Stimulated activated CD8-positive, alpha-beta memory T cell treated with anti-CD3 and anti-CD28 coated beads, Interleukin-7, amount 100 ng/mL, for 1 hour (primary cell): ENCODE data around the gene IL3.

Experiments used
- DNase-seq, 2 donors: peaks; one replicate each; pipeline ENCODE4 v3.0.0-alpha.2; 2020; ENCODE audit warnings: low read depth in 2 of 2

IL3 gene

DNA sequence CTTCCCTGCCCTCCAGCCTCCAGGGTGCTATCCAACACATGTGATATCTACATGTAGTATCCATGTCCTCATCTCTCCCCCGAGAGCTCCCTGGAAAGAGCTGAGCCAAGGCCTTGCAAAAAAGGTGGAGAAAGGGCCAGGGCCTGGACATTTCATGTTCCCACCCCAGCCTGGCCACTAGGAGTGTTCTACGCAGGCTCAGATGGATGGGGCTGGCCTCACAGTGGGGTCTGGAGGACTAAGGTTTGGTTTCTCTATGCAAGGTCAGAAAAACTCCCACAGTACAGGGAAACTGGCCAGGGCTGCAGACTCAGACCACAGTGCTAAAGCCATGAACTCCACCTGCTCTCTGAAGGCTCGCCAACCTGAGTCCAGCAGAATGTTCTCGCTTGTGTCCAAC, 11.6 kb downstream of the IL3 start:
- DNase-seq: no peak

DNA sequence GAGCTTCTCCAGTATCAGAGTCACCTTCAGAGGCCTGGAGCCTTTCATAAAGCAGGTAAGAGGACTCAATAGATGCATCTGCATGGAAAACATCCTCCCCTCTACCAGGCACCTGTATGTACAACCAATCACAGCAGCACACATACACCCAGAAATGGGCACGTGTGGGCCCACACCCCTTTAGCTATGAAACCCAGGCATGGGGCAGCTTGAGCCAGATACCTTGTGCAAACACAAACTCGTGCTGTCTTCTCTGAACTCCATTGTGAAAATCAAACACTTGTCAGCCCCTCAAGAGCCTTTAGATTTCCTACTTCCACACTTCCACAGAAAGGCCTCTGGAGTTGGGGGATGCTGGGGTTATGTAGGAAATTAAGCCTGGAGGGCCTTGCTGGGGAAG, 12.1 kb downstream of the IL3 start:
- no peak for DNase-seq

DNA sequence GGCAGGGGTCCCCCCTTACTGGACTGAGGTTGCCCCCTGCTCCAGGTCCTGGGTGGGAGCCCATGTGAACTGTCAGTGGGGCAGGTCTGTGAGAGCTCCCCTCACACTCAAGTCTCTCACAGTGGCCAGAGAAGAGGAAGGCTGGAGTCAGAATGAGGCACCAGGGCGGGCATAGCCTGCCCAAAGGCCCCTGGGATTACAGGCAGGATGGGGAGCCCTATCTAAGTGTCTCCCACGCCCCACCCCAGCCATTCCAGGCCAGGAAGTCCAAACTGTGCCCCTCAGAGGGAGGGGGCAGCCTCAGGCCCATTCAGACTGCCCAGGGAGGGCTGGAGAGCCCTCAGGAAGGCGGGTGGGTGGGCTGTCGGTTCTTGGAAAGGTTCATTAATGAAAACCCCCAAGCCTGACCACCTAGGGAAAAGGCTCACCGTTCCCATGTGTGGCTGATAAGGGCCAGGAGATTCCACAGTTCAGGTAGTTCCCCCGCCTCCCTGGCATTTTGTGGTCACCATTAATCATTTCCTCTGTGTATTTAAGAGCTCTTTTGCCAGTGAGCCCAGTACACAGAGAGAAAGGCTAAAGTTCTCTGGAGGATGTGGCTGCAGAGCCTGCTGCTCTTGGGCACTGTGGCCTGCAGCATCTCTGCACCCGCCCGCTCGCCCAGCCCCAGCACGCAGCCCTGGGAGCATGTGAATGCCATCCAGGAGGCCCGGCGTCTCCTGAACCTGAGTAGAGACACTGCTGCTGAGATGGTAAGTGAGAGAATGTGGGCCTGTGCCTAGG, 13.0 kb downstream of the IL3 start, which contains the start of gene CSF2:
Gene CSF2, plus strand, starts transcription at position 559 of the 783 bp plus-strand sequence. Its CDS starts 35 bp downstream, at position 594.
- DNase-seq: no peak

DNA sequence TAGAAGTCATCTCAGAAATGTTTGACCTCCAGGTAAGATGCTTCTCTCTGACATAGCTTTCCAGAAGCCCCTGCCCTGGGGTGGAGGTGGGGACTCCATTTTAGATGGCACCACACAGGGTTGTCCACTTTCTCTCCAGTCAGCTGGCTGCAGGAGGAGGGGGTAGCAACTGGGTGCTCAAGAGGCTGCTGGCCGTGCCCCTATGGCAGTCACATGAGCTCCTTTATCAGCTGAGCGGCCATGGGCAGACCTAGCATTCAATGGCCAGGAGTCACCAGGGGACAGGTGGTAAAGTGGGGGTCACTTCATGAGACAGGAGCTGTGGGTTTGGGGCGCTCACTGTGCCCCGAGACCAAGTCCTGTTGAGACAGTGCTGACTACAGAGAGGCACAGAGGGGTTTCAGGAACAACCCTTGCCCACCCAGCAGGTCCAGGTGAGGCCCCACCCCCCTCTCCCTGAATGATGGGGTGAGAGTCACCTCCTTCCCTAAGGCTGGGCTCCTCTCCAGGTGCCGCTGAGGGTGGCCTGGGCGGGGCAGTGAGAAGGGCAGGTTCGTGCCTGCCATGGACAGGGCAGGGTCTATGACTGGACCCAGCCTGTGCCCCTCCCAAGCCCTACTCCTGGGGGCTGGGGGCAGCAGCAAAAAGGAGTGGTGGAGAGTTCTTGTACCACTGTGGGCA, 13.8 kb downstream of the IL3 start:
- no peak for DNase-seq

DNA sequence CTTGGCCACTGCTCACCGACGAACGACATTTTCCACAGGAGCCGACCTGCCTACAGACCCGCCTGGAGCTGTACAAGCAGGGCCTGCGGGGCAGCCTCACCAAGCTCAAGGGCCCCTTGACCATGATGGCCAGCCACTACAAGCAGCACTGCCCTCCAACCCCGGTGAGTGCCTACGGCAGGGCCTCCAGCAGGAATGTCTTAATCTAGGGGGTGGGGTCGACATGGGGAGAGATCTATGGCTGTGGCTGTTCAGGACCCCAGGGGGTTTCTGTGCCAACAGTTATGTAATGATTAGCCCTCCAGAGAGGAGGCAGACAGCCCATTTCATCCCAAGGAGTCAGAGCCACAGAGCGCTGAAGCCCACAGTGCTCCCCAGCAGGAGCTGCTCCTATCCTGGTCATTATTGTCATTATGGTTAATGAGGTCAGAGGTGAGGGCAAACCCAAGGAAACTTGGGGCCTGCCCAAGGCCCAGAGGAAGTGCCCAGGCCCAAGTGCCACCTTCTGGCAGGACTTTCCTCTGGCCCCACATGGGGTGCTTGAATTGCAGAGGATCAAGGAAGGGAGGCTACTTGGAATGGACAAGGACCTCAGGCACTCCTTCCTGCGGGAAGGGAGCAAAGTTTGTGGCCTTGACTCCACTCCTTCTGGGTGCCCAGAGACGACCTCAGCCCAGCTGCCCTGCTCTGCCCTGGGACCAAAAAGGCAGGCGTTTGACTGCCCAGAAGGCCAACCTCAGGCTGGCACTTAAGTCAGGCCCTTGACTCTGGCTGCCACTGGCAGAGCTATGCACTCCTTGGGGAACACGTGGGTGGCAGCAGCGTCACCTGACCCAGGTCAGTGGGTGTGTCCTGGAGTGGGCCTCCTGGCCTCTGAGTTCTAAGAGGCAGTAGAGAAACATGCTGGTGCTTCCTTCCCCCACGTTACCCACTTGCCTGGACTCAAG, 14.6 kb downstream of the IL3 start:
- DNase-seq: no peak

DNA sequence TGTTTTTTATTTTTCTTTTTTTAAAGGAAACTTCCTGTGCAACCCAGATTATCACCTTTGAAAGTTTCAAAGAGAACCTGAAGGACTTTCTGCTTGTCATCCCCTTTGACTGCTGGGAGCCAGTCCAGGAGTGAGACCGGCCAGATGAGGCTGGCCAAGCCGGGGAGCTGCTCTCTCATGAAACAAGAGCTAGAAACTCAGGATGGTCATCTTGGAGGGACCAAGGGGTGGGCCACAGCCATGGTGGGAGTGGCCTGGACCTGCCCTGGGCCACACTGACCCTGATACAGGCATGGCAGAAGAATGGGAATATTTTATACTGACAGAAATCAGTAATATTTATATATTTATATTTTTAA, 15.2 kb downstream of the IL3 start:
- DNase-seq: no peak

DNA sequence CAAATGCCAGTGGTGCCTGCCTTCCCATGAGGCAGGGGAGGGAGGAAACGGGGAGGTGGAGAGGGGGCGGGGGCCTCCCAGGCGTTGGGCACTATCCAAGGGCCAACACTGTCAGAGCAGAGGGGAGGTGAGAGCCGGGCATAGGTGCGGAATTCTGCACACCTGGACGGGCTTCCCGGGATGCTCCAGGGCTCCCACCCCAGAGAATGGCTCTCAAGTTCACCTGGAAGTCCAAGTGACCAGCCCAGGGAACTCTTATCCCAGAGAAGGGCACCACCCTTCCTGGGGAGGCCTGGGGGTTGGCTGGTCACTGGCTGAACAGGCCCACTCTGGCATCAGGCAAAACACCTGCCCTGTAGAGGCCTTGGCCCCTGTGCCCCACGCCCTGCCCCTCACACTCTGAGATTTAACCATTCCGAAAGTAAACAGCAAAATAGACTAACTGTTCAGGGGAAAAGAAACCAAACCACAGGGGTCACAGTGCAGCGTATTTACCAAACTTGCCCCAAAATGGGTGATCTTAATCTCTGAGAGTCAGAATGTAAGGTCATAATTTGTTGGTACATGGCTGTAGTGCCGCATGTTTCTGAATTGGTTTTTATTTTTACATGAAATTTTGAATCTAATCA, 15.9 kb downstream of the IL3 start:
- no peak for DNase-seq

DNA sequence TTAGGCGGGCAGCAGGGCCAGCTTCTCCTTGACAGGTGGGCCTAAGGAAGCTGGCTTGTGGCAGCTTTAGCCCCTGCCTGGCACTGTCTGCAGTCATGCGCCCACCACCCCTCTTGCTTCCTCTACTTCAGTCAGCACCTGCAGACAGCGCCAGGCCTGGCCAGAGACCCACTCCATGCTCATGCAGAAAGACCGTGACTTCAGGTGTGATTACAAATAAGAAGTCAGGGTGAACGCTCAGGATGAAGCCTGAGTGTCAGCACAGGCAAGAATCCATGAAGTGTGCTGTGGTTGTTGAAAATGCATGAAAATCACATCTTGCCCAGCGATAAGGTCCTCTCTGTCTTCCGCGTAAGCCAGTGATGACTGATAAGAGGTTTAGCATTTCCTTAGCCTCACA, 16.5 kb downstream of the IL3 start:
- DNase-seq: no peak

DNA sequence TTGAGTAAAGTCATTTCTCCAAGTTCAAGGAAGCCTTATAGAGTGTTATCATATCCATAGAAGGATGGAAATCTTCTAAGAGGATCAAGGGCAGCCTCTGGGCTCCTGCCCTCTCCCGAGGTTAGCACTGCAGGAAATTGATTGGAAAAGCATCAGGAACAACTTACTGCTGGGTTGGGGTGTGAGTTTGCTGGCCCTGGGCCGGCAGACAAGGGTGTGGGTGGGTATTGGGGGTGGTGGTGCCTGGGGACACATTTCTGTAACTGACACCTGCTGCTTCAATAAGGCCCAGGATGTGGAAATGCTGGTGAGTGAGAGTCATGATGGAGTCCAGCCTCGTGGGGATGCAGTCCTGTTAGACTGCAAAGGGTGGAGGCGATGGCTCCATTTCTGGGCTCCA, 18.6 kb downstream of the IL3 start:
- DNase-seq: no peak

DNA sequence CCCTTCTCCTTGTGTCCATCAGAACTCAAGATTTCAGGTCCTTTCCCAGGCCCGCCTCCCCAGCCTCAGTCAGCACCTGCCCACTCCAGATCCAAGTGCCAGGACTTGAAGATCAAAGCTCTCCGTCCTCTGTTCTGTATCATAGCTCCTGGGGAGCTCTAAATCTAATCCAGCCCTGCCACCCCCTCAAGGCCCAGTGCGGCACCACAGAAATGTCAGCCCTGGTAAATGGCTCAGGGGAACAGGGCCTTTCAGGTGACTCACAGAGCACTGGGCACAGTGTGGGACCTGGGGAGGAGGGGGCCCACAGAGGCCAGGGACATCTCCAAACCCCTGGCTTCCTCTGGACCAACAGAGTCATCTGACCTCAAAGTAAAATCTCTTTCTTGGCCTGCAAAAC, 19.2 kb downstream of the IL3 start:
- DNase-seq: no peak

DNA sequence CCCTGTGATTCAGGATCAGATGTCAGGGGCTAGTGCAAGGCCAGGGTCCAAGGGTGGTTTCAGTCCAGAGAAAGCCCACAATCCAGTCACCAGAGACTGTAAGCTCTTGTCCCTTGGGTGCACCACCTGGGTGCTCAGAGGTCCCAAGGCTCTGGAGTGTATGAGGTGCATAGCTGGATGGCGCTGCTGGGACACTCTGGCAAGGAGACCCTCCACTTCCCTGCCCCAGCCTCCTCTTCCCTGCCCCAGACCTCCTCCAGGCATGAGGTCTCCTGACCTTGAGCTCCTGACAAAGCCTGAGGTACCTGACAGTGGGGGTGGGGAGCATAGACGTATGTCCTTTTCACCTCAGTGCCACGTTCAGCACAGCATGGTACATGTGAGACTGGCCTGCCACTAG, 20.1 kb downstream of the IL3 start:
- DNase-seq: no peak

DNA sequence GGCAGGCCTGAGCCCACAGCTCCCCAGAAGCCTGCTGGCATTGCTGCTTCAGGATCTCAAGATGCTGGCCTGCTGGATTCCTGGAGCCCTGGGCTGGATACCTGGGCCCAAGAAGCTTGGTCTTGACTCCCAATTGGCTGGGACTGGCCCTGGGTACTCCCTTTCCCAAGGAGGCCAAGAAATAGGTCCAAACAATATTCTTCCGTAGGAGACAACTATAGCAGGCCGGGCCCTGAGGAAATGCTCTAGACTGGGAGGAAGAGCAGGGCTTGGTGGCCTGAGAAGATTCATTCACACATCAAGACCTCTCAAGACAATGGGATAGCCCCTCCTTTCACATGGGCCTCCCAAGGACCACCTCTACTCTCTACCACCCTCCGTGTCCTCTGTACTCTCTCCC, 21.0 kb downstream of the IL3 start:
- no peak for DNase-seq

DNA sequence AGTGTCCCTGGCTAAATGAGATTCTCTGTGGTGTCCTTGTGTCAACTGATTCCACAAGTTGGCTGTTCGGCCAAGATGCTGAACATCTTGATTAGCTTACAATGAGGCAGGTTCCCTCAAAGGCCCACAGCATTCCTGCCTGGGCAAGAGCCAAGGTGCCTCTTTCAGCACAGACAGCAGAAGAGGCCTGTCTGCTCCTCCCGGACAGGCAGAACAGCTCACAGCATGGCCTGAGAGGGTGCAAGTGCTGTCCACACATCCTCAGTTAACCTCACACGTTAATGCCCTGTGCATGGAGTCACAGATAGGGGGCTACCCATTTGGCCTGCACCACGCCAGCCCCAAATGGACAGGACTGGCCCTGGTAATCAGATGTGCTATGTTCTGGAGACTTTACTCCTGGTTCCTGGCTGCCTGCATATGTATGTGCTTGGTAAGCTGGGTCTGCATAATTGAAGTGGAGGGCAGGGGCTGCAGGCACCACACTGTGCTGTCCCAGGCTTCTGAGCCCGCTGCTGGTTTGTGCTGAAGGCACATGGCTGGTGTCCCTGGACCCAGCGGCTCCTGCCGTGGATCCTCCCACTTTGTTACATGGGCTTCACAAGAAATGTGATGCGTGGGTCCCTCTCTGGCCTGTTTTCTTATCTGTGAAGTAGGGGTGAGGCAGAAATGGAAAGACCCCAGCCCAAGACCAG, 22.0 kb downstream of the IL3 start:
- DNase-seq: no peak

DNA sequence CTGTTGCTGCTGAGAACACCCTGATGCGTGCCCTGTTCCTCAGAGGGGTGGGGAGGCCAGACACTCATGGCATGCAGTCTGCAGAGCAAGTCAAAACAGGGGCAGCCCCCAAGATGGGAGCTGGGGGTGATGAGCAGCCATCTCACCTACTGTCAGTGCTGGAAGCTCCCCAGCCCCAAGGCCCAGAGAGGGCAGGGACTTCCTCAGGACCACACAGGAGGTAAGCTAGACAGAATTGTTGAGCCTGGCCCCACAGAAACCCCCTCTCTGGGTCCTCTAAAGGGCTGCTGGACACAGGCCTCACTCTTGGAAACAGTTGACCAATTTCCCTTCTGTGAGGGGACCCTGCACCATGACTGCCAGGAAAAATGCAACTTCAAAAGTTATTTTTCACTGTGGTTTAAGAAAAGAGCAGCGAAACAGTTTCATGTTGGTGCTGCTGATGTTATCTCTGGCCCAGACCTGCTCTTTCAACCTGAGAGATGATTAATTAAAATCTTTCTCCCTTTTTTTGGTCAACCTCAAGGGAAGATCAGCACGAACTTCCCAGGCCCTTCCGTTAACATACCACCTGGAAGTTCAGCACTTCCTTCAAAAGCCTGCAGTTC, 22.7 kb downstream of the IL3 start:
- DNase-seq: no peak

DNA sequence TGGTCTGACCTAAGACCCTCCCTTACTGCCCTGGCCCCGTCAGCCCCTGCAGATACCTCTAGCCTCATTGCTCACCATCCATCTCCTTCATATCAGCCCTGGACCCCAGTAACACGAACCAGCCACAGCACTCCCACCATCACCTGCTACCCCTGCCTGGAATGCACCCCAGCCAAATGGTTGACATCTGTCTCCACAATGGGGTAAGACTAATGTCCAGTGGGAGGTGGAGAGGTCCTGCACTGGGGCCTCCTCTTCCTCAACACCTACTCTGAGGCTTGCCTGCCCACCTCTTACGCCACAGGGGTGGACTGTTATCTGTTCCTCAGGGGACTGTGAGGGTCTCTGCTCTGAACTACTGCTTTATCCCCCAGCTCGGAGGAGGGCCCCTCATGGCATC, 25.2 kb downstream of the IL3 start:
- no peak for DNase-seq

DNA sequence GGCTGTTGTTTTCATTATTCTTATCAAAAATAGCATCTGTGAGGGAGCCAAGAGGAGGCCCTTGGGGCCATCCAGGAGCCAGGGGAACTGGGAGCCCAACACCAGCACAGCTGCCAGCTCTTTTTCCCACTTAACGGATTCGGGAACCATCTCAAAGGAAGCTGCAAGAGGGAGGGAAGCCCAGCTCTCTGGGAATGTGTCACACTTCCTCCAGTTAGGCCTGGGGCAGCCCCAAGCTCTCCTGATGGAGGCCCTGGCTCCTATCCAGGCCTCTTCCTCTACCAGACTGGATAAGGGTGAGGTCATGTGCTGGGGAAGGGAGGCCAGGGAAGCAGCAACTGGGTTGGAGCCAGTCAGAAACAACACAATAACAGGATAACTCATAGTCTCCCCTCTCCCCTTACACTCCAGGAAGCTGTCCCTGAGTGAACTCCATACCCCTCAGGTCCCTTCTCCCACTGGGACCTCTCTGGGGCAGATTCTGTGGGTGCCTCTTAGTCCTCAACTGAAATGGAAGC, 25.9 kb downstream of the IL3 start:
- no peak for DNase-seq

DNA sequence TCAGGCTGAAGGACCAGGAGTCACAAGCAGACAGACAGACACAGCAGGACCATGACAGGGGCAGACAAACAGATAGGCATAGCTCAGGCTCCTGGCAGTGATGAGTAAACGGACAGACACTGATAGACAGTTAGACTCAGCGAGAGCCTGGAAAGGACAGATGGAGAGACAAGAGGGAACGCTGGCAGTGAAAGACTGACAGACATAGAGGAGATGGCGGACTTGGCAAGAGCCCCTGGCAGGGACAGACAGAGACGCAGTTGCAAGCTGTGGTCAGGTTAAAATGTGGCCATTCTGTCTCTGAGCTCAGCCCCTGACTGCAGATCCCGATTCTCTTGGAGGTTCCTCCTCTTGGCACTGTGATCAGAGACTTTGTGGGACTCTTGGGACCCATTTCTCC, 26.7 kb downstream of the IL3 start:
- DNase-seq: no peak

DNA sequence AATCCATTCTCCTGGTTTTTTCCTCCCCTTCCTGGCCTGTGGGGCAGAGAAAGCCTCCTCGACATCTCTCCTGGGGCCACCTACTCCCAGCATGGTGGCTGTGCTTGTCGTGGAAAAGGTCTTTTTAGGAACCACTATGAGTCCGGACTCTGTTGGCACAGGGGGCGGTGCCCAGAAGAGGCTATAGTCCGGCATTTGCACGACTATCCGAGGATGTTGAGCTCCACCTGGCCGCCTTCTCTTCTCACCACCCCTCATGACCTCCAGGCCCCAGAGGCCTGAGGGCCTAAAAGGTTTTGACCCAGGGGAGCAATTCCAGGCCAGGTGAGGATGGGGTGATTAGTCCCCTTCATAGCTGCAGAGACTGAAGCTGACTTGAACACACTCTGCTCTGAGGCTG, 27.2 kb downstream of the IL3 start:
- DNase-seq: no peak

DNA sequence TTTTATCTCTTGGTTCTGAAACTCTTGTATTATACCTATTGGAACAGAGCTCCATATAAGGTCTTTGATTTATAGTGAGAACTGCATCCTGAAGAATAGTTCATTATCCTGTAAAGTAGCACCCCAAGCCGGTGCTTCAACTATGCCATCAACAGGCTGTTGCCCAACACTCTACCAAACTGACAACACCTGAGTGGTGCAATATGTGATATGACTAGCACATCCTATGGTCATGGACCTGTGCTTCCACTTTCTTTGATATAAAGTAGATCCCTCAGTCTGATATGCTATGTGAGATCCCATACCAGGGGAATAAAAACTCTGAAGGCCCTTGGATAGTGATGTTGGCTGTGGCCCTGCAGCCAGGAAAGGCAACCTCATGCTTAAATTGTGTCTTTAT, 28.9 kb downstream of the IL3 start:
- DNase-seq: no peak

DNA sequence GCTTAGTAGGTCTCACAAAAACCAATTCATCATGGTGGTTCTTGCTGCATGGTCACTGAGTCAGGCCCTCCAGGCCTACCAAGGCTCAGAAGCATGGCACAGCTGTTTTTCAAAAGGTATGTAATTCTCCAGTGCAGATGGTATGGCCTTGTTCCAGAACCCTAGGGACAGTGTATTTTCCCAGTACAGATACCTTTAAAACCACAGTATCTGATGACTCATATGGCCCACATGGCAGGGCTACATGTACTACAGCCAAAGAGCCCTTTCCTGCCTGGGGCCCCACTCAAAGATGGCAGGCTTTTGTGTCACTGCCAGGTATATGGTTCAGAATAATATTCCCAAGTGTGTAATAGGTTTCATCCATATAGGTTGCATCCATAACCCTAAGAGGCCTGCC, 29.7 kb downstream of the IL3 start:
- no peak for DNase-seq

DNA sequence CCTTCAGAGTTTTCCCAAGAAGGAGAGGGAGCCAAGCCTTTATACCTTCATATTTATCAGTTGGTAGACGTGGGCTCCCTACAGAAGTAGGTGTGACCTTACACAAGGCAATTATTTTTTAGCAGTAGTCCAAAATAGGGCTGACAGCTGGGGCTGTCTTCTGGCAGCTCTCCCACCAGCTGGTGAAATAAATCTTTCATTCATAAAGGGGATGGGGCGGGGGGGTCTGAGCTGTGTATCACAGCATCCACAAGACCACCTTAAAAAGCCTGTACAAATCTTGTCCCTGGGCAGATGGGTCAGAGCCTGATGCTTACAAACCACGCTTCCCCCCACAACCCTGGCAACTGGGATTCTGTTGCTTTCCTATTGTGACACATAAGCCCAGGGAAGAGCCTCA, 32.8 kb downstream of the IL3 start:
- DNase-seq: no peak
